ENCODE data around the gene INPP4B.

INPP4B gene

DNA sequence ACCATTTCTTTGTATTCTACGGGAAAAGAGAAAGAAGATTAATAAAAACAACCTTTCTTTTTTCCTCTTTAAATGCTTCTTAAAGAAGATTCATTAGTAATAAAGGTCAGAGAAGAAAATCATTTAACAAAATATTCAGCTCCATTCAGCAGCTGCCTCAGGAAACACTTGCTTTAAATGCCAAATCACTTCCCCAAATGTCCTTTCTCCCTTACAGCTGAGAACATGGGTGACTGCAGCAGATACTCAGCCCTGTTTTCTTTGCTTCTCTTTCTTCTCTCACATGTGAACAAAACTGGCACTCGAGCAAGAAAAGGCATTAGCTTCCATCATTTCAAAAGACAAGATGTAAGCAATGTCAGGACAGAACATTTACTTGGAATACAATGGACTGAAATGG, 120.2 kb downstream of the INPP4B start:
- DNase-seq = no peak

DNA sequence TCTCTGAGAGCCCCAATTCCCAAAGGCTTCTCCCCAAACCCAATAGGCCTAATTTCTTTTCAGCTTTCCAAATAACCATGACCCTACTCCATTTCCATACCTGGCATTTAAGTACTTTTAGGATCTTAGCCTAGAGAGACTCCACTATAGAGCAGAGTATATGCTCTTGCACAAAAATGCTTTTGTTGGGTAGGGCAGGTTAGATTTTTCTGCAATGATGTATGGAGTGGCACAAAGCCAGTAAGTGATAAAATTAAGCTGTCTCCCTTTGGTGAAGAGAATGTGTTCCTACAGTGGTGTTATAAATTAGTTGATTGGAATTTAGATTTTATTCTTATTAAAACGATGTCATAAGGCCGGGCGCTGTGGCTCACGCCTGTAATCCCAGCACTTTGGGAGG, 124.9 kb downstream of the INPP4B start:
- no peak for DNase-seq

DNA sequence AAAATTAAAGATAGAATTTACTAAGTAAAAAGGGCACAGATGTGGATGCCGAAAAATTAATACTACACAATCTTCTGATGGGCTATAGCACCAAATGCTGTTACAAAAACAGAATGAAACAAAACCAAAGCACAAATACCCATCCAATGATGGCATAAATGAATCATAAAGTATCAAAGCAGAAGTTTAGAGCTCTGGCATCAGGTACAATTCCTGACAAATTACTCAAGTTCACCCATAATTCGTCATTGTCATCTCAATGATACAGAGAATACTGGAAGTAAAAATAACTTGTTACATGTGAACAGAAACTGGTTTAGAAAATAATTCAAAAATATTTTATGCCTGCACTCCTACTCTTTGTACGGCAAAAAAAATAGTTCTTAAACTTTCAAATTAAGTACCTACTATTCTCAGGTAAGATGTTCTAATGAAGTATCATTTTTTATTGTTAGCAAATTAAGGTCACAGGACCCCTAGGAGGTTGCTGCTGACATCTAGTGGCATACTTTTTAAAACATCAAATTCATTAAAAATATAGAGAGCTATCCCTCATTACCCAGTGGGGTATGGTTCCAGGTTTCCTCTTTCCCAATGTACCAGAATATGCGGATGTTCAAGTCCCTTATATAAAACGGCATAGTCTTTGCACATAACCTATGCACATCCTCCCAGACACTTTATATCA, 126.1 kb downstream of the INPP4B start:
- DNase-seq = no peak

DNA sequence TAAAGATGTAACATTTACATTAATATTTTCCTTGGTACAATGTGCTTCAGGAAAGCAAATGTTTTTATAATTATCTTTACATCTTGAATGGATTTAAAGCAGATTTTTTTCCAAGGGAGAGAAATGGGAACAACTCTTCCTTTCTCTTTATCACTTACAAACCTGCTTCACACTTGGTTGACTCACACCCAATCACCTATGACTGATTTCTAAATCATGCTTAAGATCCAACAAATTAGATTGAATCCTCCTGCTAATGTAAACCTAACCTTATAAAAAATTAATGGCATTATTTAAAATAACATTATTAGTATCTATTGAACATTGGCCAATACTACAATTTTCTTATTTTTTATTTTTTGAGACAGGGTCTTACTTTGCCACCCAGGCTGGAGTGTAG, 127.1 kb downstream of the INPP4B start:
- no peak for DNase-seq

DNA sequence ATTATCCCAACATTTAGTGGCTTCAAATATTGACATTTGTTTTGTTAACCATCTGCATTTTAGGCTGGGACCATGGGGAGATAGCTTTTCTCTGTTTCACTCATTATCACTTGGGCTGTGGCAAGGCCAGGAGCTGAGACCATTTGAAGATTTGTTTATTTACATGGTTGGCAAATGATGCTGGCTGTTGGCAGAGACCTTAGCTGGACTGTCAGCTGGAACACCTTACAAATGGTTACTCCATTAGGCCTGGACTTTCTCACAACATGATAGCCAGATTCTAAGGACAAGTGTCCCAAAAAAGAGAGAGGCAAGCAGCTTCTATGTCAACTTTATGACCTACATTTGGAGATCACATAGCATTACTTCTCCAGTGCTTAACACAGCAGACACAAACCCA, 130.4 kb downstream of the INPP4B start:
- no peak for DNase-seq

DNA sequence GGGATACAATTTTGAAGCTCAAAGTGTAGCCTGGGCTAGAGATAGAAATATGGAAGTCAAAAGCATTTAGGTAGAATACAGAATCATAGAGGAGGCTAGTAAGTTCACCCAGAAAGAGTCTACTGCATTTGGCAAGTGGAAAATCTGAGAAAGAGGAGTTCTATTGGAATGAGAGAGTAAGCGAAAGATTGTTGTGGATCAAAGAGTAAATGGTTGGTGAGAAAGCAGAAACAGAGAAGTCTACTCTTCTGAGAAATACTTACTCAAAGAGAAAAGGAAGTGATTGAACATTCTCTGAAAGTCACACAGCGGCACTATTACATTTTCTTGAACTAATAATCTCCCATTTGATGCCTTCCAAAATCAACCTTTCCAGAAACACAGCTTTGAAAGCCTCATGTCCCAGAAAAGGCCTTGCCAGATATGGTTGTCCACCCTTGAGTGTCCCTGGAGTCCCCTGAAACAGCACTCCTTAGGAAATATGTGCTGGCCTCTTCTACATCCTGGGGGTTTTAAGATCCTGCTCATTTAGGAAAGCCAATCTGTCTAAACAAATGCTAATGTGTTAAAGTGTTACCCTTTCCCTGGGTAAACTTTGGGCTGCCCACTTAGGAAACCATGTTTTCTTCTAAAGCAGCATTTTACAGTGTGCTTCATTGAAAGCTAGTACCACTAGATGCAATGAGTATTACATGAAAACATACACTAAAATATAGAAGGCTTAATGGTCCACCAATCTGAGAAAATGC, 132.6 kb downstream of the INPP4B start:
- no peak for DNase-seq

DNA sequence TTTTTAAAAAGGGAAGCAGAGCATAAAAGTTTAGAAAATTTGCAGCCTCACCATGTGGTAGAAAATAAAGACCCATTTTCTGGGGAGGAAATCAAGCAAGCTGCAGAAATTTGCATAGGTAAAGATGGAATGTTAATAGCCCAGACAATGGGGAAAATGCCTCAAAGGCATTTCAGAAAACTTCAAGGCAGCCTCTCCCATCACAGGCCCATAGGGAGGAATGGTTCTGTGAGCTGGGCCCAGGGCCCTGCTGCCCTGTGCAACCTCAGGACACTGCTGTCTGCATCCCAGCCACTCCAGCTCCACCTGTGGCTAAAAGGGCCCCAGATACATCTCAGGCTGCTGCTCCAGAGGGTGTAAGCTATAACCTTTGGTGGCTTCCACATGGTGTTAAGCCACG, 137.9 kb downstream of the INPP4B start:
- no peak for DNase-seq

DNA sequence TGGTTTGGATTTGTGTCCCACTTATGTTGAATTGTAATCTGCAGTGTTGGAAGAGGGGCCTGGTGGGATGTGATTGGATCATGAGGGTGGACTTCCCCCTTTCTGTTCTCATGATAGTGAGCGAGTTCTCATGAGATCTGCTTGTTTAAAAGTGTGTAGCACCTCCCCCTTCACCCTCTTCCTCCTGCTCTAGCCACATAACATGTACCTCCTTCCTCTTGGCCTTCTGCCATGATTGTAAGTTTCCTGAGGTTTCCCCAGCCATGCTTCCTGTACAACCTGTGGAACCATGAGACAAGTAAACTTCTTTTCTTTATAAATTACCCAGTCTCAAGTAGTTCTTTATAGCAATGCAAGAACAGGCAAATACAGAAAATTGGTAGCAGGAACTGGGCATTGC, 138.7 kb downstream of the INPP4B start:
- no peak for DNase-seq

DNA sequence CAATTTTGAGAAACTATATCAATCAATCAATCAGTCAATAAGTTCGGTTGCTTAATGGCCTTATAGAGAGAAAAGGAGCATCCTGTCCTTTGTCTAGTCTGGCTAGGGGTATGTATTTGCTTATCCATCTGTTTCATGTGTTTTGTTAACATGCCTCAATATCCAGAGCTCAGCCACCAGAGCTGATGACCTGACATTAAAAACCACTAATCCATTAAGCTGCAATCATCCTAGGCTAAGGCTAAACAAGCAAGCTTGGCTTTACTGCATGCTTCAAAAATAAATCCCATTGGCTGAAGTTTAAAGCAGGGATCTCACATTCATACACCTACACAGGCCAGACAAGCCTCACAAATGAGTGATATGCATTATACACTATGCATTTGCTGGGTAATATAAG, 139.7 kb downstream of the INPP4B start:
- no peak for DNase-seq

DNA sequence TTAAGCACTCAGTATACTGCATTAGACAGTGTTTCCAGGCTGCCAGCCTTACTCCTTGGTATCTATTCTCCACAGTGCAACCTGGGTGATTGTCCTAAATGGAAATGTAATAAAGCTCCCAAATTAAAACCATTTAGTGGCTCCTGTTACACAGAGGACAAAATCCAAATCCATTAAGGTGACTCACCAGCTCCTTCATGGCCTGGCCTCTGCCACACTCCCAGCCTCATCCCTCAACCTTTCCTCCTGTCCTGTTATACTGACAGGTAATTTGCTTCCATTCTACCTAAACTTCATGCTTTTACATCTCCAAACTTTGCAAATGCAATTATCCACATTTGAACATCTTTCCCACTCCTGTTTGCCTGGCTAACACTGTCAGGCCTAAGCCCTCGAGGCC, 140.3 kb downstream of the INPP4B start:
- no peak for DNase-seq

DNA sequence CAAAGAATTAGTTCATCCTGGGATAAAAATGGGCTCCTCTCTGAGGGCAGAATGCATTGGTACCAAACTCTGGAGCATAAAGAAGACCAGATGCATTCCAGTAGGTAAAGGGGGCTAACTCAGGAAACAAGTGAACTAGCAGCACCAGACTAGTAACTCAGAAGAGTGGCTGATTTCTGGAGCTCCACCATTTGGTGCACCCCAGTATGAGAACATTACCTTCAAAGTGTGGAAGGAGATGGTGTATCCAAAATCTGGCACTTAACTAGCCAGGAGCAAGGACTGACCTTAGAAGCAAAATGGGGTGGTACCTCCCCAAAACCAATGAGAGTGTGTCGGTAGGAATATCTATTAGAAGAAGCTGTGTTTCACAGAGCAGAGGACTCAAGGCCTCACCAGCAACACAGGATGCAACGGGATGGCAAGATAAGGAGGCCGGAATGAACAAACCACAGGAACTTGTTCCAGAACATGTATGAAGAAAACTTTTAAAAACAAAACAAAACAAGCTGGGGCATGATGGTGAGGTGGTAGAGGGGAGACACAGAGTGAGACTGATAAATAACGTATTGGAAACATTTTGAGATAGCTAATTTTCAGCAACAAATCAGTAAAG, 142.3 kb downstream of the INPP4B start:
- DNase-seq = no peak

DNA sequence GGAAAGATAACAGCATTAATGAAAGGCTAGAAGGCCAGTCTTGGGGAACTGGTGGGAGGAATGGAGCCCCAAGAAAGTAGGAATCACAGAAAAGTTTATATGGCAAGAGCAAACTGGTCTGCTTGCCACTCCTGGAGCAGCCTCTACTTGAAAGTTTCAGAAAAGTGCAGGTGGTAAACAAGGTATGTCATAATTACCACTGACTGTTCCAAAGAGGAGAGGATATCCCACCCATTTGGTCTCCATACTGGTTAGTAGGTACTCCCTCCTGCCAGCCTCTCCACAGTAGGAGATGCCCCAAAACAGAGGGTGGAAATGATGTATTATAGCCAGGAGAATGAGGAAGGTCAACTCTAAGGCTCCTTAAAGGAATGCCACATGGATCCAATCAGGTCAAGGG, 145.1 kb downstream of the INPP4B start:
- no peak for DNase-seq

DNA sequence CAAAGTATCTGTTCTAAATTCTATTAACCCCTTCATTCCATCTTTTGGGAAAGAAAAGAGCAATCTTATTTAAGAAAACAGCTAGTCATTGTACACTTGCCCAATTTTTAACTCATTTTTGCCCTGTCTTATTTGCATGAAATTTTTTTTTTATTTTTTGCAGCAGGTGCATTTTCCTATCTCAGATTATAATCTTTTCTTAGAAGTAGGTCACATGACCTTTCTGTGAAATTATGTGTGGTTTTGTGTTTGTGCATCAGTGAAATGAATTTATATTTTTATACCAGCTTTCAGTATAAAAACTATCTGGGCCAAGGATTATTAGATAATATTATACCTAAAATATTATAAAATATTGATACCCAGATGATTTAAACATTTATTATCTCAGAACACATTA, 145.6 kb downstream of the INPP4B start:
- no peak for DNase-seq

DNA sequence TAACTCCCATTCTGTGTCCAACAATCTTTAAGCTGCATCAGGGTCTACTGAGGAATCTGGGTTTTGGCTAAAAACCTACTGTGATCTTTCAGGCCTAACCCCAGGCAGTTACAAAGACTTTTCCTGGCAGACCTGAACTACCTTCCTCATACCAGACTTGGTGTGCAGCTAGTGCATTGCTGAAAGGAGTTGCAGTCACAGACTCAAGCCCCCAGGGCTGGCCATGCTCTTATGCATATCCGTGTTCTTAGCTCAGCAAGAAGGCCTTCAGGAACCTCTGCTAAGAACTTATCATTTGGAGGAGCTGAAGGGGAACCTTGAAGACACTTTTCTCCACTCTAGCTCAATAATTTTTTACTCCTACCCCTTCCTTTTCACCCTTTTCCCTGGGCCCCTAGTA, 147.5 kb downstream of the INPP4B start:
- no peak for DNase-seq

DNA sequence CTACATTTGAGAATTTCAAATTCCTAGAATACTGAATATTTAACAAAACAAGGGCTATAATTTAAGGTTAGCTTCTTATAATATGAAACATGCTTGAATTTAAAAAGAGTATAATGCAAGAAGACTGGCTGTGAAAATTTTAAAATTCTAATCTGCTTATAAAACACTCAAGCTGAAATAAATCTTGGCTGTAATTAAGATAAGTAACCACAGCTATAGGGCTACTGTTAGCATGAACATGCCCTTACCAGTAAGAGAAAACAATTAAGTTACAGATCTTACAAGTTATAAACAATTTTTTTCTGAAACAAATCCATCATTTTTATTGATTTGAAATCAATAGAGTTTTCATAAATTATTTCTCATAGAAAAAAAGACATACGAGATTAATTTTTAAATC, 148.2 kb downstream of the INPP4B start:
- no peak for DNase-seq

DNA sequence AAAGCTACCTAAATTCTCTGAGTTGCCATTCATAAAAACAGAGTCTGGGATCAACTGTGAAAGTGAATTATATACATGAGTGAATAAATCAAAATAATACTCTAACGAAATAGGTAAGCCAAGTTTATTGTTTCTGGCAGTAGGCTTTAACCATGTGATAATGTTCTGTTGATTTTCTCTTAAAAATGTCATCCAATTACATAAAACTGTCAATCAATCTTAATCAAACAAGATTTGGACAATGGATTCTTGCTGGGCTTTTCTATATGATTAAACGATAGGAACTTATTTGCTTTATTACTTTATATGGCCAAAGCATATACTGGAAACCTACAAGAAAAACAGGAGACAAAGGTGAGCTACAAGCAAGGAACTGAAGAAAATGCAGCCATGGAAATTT, 148.8 kb downstream of the INPP4B start:
- DNase-seq = no peak

DNA sequence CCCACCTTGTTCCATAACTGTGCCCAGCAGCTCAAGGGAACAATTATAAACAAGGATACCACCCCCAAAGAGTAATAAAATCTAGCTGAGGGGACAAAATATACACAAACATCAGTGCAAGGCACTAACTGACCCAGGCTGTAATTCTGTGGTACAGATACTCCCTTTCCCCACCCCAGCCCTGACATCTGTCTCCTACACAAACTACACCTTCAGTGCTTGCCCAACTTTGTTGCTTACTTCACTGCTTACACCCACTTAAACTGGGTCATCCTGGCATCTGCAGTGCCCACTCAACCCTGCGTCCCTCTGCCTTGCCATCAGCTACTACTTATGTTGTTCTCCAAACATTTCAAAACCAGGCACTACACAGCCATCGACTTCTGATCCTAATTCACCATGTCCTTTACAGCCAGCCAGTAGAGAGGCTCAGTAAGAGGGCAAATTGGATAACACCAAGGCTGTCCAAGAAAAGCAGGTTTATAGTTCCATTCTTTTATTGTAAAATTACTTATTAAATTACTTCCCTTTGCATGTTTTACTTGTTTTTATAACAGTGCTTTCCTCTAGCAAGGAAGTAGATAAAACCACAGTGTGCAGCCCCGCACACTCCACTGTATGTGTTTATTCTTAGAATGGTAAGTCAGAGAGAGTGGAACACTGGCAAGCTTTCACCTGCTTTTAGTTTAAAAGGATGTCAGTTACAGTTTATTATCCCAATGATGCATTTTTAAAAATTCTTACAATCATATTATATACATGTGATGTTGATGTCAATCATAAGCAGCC, 149.6 kb downstream of the INPP4B start:
- no peak for DNase-seq

DNA sequence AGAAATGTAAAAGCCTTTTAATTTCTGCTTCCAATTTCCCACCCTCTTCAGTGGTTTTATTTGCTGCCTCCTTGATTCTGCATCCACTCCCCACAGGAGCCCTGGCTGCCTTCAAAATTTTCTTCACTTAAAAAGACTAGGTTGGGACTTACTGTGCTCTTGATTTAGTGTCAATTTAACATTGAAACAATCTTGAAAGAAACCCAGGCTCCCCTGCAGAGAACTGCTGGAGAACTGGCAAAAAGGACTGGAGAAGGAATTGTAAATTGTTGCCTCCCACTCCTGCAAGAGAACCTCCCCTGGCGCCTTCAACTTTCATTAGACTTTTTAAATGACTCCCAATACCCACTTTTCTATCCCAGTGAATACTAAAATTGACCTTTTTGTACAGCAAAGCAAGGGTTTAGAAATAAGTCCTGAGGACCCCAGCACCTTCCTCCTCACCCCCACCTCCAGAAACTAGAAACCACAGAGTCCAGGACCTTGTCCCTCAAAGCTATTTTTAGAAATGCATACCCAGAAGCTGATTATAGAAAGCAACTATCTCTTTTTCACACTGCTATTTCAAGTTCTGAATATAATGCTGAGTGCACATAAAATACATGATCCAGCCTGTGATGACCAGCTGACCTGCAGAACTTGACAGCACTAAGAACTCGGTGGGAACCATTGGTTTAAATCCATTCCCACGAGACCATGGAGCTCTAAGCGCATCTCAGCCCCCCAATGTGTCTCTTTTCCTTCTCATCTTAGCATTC, 155.5 kb downstream of the INPP4B start:
- DNase-seq = no peak

DNA sequence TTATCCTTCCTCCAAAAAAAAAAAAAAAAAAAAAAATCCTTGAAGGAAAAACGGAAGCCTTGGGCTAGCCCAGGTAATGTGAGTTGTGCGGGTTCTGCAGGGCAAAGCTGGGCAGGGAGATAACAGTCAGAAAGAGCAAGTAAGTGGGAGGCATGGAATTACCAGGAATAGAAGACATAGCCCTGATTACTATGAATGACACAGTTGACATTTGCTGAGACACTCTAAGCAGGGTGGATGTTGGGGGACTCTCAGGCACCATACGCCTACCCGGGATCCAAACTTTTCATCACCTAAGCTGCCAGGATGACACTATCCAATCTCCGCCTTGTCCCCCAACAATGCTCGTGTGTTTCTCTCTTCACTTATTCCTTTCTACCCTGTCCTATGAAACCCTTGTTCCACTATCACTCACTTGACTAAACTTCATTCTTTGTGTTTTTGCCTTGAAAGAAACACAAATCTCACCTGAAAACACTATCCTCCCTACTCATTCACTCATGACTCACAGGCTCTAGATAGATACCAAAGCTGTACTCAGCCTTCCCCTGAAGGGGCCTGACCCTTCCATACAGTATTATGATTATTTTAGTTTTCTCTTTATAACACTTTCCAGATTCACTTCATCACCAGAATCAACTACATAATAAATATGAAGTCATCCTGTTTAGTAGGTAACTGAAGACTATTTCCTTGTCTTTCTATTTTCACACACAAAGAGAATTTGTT, 158.4 kb downstream of the INPP4B start:
- no peak for DNase-seq

DNA sequence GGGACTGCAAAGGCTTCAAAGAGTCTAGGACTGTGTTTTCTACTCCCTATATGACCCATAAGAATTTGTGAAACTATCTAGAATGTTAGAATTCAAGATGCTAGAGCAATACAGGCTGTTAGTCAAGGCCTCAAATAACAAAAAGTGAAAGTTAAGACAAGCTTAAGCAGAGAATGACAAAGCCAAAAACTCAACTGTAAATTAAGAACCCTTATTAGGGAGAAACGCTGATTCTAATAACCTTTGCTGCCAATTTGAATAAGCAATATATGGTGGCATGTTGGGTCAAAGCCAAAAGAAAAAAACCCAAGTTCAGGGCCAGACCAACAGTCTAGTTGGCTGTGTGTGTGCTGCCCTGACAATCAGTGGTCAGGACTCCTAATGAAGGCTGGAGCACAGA, 160.0 kb downstream of the INPP4B start:
- DNase-seq = no peak

DNA sequence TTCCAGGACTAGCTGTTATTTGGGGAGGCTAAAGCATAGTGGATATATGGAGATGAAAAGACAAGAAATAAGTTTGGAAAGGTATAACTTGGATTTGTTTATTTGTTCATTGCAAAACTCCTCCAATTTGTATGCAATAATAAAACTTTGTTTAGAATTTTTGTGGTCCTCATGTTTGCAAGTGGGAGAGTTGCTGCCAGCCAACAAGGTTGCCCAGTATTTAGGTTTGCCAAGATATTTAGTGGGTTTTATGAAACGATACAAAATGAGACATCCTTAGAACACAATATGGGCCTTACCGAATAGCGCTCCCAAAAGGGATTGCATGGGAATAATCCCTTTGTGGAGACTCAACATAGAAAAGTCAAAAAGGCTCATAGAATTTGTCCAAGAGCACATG, 162.1 kb downstream of the INPP4B start:
- no peak for DNase-seq

DNA sequence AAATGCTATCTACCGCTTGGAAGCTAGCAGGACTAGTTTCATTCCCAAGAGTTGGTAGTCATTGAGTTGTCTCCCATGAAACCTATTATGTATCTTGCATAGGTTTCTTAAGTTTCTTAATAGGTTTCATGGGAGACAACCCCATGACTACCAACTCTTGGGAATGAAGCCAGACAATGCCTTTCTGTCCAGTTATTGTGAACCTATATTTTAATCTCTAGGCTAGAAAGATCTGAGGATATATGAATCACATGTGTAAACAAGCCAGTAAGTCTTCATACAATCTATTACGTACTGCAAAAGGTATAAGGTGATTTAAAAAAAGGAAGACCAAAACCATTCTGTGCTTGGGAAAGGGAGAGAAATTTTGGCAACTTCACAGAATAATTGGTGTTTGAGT, 162.6 kb downstream of the INPP4B start:
- no peak for DNase-seq

Data from C1 segment of cervical spinal cord (tissue), 14 donors.